Measurements from ENCODE around the gene CDK5RAP2. TPM values are rescaled to one million over a fixed set of nuclear protein-coding genes. Genes with fewer than 3 reads are reported as not detected.
"Not testable (repeated sequence)": the region's sequence is repeated elsewhere in the genome, so short reads cannot be mapped to it uniquely, and the experiment has no call there.

The CDK5RAP2 gene
- total RNA-seq, 2 experiments from 2014 or later: 51.8 to 57.9 TPM

- ChIA-PET POLR2A (no interaction called here), CTCF (interaction anchor here (0.7 kb wide), 1 partner anchor 13 kb away, joined by 3 read pairs; no protein-coding TSS in a partner anchor)
Observed at GRCh38 chr9:120524038-120524437, 55.9 kb downstream of the CDK5RAP2 start.

DNA sequence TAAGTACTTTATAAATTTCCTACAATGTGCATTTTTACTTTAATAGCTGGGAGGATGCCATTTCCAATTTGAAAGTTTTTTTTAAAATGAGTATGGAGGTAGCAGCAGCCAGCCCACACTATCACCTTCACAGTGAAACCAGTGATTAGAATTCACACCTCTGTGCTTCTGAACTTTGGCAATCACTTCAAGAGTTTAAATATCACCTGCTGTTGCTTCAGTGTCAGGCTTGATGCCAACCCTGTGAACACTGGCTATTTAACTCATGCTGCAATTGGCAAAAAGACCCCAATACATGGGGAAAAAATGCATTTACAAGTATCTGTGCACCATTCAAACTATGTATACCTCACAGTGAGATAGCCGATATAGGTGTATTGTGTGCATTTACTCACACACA, 57.4 kb downstream of the CDK5RAP2 start:
- POLR2A ChIA-PET: no interaction called here
- CTCF ChIA-PET: no interaction called here

GRCh38 chr9:120522032-120522431, 57.9 kb downstream of the CDK5RAP2 start:
- POLR2A ChIA-PET: no interaction called here
- CTCF ChIA-PET: no interaction called here

GRCh38 chr9:120521101-120521500, 58.9 kb downstream of the CDK5RAP2 start:
- CTCF ChIA-PET: no interaction called here
- POLR2A ChIA-PET: no interaction called here

DNA sequence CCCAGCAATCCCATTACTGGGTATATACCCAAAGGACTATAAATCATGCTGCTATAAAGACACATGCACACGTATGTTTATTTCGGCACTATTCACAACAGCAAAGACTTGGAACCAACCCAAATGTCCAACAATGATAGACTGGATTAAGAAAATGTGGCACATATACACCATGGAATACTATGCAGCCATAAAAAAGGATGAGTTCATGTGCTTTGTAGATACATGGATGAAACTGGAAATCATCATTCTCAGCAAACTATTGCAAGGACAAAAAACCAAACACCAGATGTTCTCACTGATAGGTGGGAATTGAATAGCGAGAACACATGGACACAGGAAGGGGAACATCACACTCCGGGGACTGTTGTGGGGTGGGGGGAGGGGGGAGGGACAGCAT, 64.0 kb downstream of the CDK5RAP2 start:
- CTCF ChIA-PET, POLR2A ChIA-PET: not testable (repeated sequence)

- POLR2A ChIA-PET, CTCF ChIA-PET: not testable (repeated sequence)
Observed at GRCh38 chr9:120515481-120515880, 64.5 kb downstream of the CDK5RAP2 start.

DNA sequence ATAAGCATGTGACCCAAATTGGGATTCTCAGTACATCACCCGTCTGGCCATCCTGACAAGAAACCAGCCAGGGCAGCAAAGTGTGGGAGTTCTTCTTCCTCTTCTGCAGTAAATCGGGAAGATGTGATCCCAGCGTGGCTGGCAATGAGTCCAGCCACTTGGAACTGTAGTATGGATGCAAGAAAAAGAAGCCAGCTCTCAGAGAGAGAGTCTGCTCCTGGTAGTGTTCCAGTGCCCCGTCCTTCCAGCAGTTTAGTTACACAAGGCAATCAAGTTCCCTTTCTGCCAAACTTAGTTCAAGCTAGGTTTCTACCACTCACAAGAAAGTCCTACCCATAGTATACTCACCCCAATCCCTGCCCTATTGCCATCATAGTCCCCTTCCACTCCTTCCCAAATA, 65.6 kb downstream of the CDK5RAP2 start:
- ChIA-PET POLR2A (no interaction called here), CTCF (no interaction called here)

DNA sequence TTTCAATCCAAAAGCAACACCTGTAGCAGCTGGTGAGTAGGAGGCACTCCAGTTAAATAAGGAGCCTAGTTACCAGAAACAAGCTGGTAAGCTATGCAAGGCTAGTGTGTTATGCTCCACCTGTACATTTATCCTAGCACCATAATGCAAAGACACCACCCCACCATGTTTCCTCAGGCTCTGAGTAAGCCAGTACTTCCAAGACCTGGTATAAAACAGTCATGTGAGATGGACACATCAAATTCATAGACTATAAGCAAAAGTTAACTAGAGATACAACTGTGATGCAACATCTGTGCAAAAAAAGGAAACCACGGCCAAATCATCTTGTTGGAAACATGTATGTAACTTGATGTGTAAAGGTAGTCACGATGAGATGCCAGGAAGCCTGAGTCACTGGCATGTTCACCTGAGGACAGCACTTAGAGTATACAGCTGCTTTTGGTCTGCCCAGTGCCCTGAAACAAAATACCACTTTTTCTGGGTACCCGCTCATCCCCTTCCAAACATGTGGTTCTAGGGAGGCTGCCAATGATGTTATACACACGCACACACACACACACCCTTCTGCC, 66.1 kb downstream of the CDK5RAP2 start:
- CTCF ChIA-PET: no interaction called here
- POLR2A ChIA-PET: no interaction called here

DNA sequence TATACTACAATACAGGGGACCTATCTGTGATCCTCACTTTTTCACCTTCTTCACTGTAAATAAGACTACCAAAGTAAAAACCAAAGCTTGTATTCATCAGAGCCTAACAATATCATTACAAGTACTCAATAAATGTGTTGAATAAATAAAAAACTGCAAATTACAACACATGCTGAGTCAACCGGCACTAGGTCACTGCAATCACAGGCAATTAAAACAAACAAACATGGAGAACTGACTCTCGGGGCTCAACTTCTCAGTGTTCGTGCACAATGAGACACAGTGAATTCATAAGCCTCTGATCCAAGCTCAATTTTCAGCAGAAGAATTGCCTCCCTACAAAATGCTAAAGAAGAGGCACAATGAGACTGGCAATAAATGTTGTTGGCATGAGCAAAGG, 69.2 kb downstream of the CDK5RAP2 start:
- POLR2A ChIA-PET: no interaction called here
- CTCF ChIA-PET: interaction anchor here (0.6 kb wide), 1 partner anchor 13 kb away, joined by 3 read pairs; no protein-coding TSS in a partner anchor

DNA sequence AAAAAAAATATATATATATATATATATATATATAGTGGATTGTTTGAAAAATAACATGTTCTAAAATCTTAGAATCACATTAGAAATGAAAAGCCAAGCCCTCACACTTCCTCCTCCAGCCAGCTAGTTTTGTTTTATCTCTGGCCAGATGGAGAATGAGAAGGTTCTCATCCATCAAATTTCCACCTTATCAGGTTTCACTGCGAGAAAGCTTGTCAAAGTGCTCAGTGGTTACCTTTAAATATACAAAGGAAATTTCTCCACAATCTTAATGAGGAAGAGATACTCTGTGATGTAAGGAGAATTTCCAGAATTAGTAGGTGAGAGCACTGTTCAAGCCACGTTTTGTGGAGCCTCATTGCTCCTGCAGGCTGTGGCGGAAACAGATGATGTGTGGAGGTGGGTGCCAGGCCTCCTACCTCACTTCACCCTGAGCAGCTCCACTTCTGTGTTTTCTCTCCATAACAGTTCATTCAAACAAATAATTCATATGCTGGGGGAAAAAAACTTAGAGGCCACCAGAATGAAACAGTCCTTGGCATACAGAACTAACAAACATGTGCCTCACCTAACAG, 71.9 kb downstream of the CDK5RAP2 start:
- POLR2A ChIA-PET: interaction anchor here (0.5 kb wide), 1 partner anchor 24 kb away, joined by 3 read pairs; no protein-coding TSS in a partner anchor
- CTCF ChIA-PET: no interaction called here

GRCh38 chr9:120505186-120505585, 74.8 kb downstream of the CDK5RAP2 start:
- ChIA-PET POLR2A (no interaction called here), CTCF (no interaction called here)

DNA sequence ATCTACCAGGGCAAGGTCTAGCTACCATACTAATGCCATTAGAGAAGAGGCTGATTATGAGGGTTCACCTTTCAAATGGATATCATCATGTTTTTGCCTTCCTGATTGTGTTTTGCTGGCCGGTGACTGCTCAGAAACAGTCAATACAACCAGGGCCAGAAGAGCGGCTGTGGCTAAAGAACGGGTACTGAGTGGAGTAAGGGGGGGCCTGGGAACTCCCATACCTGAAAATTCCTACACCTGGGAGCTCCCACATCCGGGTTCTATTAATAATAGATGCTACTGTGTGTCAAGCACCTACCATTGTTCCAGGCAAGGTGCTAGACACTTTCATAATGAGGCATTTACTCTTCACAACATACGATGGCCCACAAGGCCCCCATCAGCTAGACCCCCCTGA, 79.2 kb downstream of the CDK5RAP2 start:
- POLR2A ChIA-PET: no interaction called here
- CTCF ChIA-PET: no interaction called here

- POLR2A ChIA-PET, CTCF ChIA-PET: not testable (repeated sequence)
Observed at GRCh38 chr9:120497865-120498264, 82.1 kb downstream of the CDK5RAP2 start.

DNA sequence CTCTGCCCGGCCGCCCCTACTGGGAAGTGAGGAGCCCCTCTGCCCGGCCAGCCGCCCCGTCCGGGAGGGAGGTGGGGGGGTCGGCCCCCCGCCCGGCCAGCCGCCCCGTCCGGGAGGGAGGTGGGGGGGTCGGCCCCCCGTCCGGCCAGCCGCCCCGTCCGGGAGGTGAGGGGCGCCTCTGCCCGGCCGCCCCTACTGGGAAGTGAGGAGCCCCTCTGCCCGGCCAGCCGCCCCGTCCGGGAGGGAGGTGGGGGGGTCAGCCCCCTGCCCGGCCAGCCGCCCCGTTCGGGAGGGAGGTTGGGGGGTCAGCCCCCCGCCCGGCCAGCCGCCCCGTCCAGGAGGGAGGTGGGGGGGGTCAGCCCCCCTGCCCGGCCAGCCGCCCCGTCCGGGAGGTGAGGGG, 83.5 kb downstream of the CDK5RAP2 start:
- CTCF ChIA-PET, POLR2A ChIA-PET: not testable (repeated sequence)

GRCh38 chr9:120490888-120491595, 88.9 kb downstream of the CDK5RAP2 start:
- CTCF ChIA-PET: no interaction called here
- POLR2A ChIA-PET: no interaction called here

DNA sequence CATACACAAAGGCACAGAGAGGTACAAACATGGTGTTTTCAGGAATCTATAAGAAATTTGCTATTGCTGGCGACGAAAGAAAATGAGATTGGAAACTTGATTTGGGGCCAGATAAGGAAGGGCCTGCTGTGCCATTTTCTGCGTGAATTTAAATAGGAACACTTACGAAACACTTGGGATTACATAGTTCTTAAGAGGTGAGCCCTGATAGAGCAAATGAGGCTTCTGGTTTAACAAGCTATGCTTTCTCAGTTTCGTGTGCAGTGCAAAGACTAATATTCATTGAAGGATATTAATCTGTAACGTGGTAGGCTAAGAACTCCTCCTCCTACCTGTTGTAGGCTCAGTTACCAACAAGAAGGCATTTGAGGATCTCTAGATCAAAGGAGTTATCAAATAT, 93.1 kb downstream of the CDK5RAP2 start:
- ChIA-PET CTCF (no interaction called here), POLR2A (no interaction called here)

- CTCF ChIA-PET: no interaction called here
Observed at GRCh38 chr9:120486347-120486746, 93.6 kb downstream of the CDK5RAP2 start.

GRCh38 chr9:120485788-120486187, 94.2 kb downstream of the CDK5RAP2 start:
- CTCF ChIA-PET: no interaction called here
- POLR2A ChIA-PET: no interaction called here

More at GRCh38 chr9:120486347-120486746, 93.6 kb downstream of the CDK5RAP2 start:
- POLR2A ChIA-PET: no interaction called here

DNA sequence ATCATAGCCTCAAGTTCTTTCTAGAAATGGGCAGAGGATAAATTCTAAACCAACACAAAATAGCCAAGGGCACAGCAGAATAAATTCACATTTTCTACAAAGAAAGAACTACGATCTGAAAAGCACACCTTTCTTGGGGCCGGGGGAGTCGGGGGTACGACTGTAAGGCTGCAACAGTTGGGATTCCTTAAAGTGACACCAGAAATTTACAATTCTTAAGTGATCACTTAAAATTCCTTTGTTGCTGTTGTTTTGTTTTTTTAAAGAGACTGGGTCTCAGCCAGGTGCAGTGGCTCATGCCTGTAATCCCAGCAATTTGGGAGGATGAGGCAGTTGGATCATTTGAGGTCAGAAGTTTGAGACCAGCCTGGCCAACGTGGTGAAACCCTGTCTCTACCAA, 95.8 kb downstream of the CDK5RAP2 start:
- ChIA-PET CTCF (no interaction called here), POLR2A (interaction anchor here (0.6 kb wide), 1 partner anchor 23 kb away, joined by 3 read pairs; no protein-coding TSS in a partner anchor)

- POLR2A ChIA-PET: no interaction called here
Observed at GRCh38 chr9:120482424-120483186, 97.4 kb downstream of the CDK5RAP2 start.

DNA sequence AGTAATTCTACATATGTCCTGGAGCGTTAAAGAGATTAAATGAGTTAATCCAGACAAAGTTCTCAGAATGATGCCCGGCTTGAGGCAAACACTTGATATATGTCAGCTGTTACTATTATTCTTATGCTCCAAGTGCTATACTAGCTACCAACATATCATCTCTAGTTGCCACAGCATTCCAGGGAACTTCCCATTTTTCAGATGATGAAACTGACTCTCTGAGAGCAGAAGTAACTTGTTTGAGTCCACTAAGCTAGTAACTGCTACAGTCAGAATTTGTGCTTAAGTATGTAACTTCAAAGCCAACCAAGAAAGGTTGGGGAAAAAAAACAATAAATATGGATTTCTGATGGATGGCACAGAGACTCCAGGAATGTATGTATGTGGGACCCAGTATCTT, 98.1 kb downstream of the CDK5RAP2 start:
- ChIA-PET CTCF (no interaction called here), POLR2A (no interaction called here)

More at GRCh38 chr9:120482424-120483186, 97.4 kb downstream of the CDK5RAP2 start:
- CTCF ChIA-PET: no interaction called here
